Kidney capillary endothelial cell (primary cell): Measurements from ENCODE around the gene WRNIP1.

Source experiments
- DNase-seq: peaks from one replicate; pipeline ENCODE4 v3.0.0-alpha.2; 2018; ENCODE audit warnings: low spot score

The WRNIP1 gene

GRCh38 chr6:2765166-2765895 is at the start of gene WRNIP1:
WRNIP1 (plus strand) TSS chr6:2765393; CDS start chr6:2765623, 230 bp downstream.
- DNase-seq = peak; percentile 96

DNA sequence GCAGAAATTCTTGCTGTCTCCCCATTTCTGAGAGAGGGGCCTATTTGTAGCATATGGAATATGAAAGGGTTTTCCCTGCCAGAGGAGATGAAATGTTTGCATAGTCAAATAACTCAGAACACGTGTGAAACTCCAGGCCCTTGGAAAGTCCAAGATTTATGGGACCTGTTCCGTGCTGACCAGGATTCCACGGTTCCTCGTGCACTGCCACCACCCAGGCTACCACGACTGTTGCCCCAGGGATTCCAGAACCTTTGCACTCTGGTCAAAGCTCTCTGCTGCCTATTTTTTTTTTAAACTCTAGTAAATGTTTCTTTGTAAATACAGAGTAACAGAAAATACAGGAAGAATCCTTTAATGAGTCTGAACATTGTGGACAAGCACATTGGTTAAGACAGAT is 49.5 kb upstream of the WRNIP1 start:
- DNase-seq = no peak

GRCh38 chr6:2716936-2717700 is 48.1 kb upstream of the WRNIP1 start:
- DNase-seq = no peak

DNA sequence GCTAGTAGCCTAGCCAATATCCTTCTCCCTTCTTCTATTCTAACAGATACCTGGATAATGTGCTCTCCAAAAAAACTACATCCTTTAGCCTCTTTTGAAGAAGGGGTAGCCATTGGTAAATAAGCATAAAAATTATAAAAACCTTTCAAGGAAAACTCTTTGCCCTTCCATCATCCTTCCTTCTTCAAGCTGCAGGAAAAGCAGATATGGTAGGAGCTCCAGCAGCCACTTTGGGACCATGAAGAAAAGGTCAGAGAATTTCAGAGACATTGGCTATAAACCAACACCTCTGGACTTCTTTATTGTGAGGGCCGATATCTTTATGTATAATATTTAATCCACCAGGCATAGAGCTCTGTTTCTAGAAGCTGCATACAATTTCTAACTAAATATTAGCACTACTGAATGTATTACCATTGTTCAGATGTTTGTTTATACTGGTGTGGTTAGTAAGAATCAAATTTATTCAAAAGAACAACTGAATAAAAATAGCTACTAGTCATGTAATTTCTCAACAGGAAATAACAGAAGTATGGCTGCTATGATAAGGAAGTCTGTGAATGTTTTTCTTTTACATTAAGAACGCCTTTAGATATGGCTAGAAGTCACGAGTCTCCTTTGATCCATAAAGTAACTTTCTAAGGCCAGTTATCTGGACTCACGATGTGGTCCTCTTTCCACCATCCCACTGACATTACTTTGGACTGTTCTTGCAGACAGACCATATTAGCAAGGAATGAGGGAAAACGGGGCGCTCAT is 46.7 kb upstream of the WRNIP1 start:
- peak; percentile 13 for DNase-seq

- DNase-seq = no peak
Observed at GRCh38 chr6:2719093-2719455, 46.1 kb upstream of the WRNIP1 start.

DNA sequence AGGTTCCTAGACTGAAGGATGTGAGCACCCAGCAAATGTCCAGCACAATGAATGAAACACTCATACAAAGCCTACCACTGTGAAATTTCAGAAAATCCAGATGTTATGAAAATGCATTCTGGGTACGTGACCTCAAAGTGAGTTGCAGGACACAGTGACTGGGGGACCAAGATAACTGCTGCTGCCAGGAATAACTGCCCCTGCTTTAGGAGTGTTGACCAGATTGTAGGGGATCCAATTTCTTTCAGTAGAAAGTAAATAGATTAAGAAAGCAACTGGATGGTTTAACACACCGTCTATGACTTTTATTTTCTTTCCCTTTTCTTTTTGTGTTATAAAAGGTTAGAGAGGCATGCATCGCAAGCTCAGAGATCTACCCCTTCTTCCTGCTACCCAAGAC is 44.0 kb upstream of the WRNIP1 start:
- DNase-seq = no peak

GRCh38 chr6:2725364-2725988 is 39.7 kb upstream of the WRNIP1 start:
- DNase-seq = no peak

DNA sequence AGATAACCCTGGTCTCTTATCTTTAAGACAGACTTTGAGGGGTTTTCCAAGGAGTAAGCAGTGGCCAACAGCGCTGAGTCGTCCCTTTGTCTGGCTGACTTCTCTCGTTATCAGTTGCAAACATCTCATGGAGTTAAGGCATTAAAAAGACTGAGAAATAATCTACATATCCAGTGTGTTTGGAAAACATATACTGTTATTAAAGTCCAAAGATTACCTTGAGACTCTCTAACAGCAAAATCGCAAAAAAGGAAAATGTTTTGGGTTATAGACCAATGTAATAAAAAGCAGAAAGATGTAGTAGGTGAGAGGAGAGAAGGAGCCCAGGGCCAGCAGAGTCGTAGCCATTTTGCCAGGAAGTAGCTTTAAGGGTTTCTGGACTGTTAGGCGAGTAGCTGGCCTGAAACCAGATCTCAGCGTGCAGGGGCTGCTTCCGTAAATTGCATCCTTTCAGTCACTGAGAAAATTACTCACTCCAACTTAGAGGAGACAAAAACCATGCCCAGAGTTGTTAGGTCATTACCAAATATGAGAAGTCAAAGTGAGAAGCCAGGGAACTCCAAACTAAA is 39.1 kb upstream of the WRNIP1 start:
- DNase-seq = no peak

- no peak for DNase-seq
Observed at GRCh38 chr6:2729921-2730320, 35.3 kb upstream of the WRNIP1 start.

GRCh38 chr6:2730353-2731107 is 34.7 kb upstream of the WRNIP1 start:
- DNase-seq = no peak

GRCh38 chr6:2731281-2731909 is 33.8 kb upstream of the WRNIP1 start:
- no peak for DNase-seq

GRCh38 chr6:2732503-2733089 is 32.6 kb upstream of the WRNIP1 start:
- no peak for DNase-seq

DNA sequence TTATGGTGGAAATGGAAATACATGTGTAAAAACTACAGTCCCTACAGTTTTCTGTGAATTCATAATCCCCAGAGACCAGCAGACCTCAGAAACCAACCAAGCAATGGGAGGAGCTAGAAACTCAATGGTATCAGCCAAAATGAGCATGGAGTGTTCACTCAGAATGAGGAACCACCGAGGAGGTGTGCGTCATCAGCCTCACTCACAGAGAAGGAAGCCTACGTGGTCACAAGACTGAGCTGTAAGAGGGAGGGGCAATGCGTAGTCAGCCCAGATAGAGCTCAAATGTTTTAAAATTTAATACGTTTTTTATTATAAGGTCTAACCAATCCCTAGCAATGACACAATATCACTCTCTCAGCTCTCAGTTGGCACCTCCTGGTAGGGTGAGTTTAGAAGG is 31.9 kb upstream of the WRNIP1 start:
- DNase-seq = no peak

DNA sequence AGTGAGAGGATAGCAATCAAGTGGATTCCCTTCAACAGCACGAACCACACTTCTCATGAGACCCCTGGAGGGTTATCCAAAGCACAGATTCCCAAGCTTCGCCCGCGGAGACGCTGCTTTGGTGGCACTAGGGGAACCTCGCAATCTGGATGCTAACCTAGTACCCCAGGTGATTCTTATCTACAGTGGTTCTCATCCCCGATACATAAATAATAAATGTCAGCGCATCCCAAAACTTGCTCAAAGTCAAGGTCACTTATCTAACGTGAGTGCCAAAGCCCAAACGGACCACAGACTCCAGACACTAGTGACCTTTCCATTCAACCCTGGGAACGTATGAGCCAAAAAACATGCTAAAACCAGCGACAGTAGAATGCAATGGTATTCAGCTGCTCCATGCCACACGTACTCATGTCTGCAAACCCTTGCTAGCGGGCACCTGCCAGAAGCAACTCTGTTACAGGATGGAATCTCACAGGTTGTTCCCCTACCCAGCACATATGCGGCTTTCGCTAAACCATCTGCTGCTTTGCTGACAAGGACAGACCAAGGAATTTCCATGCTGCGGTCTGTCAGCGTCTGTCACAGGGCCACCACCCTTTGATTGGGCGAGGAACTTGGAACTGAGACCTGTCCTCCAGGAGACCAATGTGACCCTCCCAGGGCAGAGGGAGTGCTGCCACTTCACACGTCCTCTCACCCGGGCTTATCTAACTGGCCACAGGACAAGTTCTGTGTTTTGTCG is 31.3 kb upstream of the WRNIP1 start:
- DNase-seq = no peak

DNA sequence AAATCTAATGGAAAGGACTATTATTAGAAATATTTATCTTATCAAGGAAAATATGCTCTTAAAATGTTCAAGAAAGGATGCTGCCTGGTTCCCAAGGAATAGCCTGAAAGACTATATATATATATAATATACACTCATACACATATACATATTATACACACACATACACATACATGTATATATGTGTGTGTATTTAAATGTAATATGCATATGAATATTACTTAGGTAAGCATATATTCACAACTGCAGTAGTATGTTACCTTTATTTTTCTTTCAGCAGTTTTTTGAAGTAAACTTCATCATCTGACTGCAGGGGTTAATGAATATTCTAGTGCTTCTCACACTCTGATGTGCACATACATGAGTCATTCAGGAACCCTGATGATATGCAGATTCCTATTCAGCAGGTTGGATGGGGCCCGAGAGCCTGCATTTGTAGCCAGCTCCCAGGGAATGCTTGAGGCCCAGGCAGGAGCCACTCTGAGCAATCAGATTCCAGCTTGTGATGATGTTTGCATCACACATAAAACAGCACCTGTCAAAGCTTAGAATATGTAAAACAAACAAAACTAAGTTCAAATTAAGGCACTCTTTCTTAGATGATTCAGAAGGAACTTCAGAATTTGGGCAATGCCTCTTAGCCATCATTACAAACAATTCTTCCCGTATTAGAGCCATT is 30.6 kb upstream of the WRNIP1 start:
- DNase-seq = no peak

DNA sequence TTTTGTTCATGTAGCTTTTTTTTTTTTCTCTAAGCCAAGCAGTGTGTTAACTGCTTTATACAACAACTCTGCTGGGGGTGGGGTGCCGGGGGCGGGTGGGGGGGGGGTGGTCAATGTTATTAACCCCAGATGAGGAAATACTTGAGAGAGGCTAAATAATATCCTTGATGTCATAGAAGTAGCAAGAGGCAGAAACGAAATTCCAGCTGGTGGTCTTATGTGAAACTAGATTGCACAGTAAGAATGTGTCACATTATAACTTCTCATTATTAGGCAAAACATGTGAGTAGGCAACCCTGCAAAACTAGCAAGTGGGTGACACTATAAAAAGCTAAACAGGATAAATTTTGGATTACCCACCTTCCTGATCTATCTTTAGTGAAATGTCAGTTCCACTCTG is 27.3 kb upstream of the WRNIP1 start:
- no peak for DNase-seq

DNA sequence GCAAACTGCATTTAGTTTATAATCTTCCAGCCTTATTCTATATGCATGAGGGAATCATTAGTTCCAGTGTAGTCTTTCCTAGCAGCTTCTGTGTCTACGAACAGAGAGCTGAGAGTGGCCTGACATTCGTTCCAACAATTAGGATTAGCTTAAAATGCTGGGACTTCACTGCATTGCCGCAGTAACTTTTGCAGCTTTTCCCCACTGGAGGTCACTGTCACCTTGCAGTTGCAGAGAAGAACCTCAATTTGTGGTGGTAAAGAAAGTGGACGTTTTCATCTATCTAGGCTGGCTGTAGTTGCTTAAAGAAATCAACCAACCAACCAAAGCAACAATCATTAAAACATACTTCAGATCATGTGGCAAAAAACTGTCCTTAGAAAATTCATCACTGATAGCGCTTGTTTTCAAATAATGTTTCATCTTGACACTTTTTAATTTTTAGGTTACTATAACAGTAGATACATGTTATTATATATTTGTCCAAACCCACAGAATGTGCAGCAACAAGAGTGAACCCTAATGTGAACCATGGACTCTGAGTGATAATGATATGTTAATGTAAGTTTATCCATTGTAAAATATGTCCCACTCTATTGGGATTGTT is 26.7 kb upstream of the WRNIP1 start:
- DNase-seq = peak; percentile 48

- no peak for DNase-seq
Observed at GRCh38 chr6:2739335-2739734, 25.9 kb upstream of the WRNIP1 start.

DNA sequence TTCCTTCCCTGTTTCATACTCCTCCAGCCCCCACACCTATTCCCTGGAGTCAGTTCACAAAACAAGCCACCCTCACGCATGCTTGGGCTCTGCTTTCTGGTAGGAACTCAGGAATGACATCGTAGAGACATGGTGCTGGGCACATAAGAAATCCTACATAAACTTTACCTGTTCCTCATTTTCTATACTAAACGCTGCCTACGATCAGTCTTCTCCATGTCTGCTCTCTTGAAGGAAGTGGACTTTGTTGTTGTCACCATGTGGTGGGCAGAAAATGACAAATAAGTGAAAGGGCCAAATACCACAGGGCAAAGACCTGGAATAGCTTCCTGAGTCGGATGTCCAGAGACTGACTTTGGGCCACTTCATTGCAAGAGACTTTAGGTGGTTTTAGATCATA is 24.6 kb upstream of the WRNIP1 start:
- no peak for DNase-seq
